IMR-90 (cell line): Measurements from ENCODE around the gene FMOD. TPM values are rescaled to one million over a fixed set of nuclear protein-coding genes. Genes with fewer than 3 reads are reported as not detected.

Experiments used
- ATAC-seq: fragments of 200-7000 bp; cut with Tn5 transposase; 2 replicates; pipeline ENCODE4 v1.9.1; 2020; ENCODE audit warnings: low read depth, mild to moderate bottlenecking, moderate library complexity
- BruUV-seq: library from RNA; stranded (reverse); fragments of 400-500 nt; replicated peaks from 2 replicates; lab custom pipeline; 2021; lab: Mats Ljungman, UMichigan
- CTCF ChIA-PET: fragments of 300-600 bp; formaldehyde crosslinking; extraction: SDS; loops from one replicate; lab custom pipeline; 2021; ENCODE audit warnings: antibody characterized with exemption; lab: Yijun Ruan, JAX
- POLR2A ChIA-PET: fragments of 300-600 bp; sonication (Branson Sonifier 250); formaldehyde crosslinking; loops from one replicate; lab custom pipeline; 2022; ENCODE audit warnings: antibody characterized with exemption; ENCODE audit not compliant: unreplicated experiment; lab: Charles Lee
- DNase-seq: peaks from one replicate; pipeline ENCODE4 v3.0.0; 2013
- H2AFZ ChIP-seq: replicated peaks from 2 replicates; pipeline ENCODE3; 2013; ENCODE audit warnings: low read length, mild to moderate bottlenecking; ENCODE audit not compliant: poor library complexity
- H2AK5ac ChIP-seq: 2 replicates; pipeline ENCODE4 v1.6.1; 2013; ENCODE audit warnings: low read depth, low read length, inconsistent platforms
- H2AK9ac ChIP-seq: replicated peaks from 2 replicates; pipeline ENCODE3; 2013; ENCODE audit warnings: mild to moderate bottlenecking, low read depth, low read length, moderate library complexity; ENCODE audit not compliant: poor library complexity
- H2BK120ac ChIP-seq: 2 replicates; pipeline ENCODE4 v1.6.1; 2013; ENCODE audit warnings: low read depth, low read length, inconsistent platforms
- H2BK15ac ChIP-seq: 3 replicates; pipeline ENCODE4 v1.6.1; 2013; ENCODE audit warnings: low read depth, low read length, inconsistent platforms
- H2BK20ac ChIP-seq: 2 replicates; pipeline ENCODE4 v1.6.1; 2013; ENCODE audit warnings: low read depth, mild to moderate bottlenecking, inconsistent platforms, low read length, moderate library complexity
- H2BK5ac ChIP-seq: 2 replicates; pipeline ENCODE4 v1.6.1; 2013; ENCODE audit warnings: mild to moderate bottlenecking, low read depth, low read length, inconsistent platforms; ENCODE audit not compliant: poor library complexity, severe bottlenecking
- H3K14ac ChIP-seq: replicated peaks from 2 replicates; pipeline ENCODE4 v1.6.1; 2013; ENCODE audit warnings: low read depth, low read length, inconsistent platforms
- H3K18ac ChIP-seq: 2 replicates; pipeline ENCODE4 v1.6.1; 2013; ENCODE audit warnings: low read depth, low read length, control low read depth
- H3K23ac ChIP-seq: 2 replicates; pipeline ENCODE4 v1.6.1; 2013; ENCODE audit warnings: low read depth, low read length, inconsistent platforms
- H3K27ac ChIP-seq: 2 replicates; pipeline ENCODE4 v1.5.1; 2013; ENCODE audit warnings: mild to moderate bottlenecking, control low read depth, low read length; ENCODE audit not compliant: insufficient read depth
- H3K27me3 ChIP-seq: 2 replicates; pipeline ENCODE4 v1.6.1; 2013; ENCODE audit warnings: low read length; ENCODE audit not compliant: control insufficient read depth, insufficient read depth
- H3K36me3 ChIP-seq: 2 replicates; pipeline ENCODE4 v1.6.1; 2013; ENCODE audit warnings: low read length, mixed read lengths; ENCODE audit not compliant: control insufficient read depth, insufficient read depth
- H3K4ac ChIP-seq: 2 replicates; pipeline ENCODE4 v1.6.1; 2013; ENCODE audit warnings: low read depth, low read length, inconsistent platforms
- H3K4me1 ChIP-seq: 2 replicates; pipeline ENCODE4 v1.6.1; 2013; ENCODE audit warnings: low read length, mixed read lengths; ENCODE audit not compliant: control insufficient read depth, insufficient read depth
- H3K4me2 ChIP-seq: 2 replicates; pipeline ENCODE4 v1.6.1; 2013; ENCODE audit warnings: low read depth, mild to moderate bottlenecking, control low read depth, low read length, moderate library complexity
- H3K4me3 ChIP-seq: 2 replicates; pipeline ENCODE4 v1.5.1; 2013; ENCODE audit warnings: low read depth, mild to moderate bottlenecking, control low read depth, low read length, moderate library complexity; ENCODE audit not compliant: insufficient read depth
- H3K56ac ChIP-seq: 2 replicates; pipeline ENCODE4 v1.6.1; 2013; ENCODE audit warnings: low read length, inconsistent platforms; ENCODE audit not compliant: insufficient read depth; ENCODE audit errors: extremely low read depth
- H3K79me1 ChIP-seq, 2 experiments: 2 replicates each; pipeline ENCODE4 v1.6.1; 2013; ENCODE audit warnings: low read length in 2 of 2, inconsistent platforms in 1 of 2, low read depth in 1 of 2
- H3K9ac ChIP-seq: 2 replicates; pipeline ENCODE4 v1.6.1; 2013; ENCODE audit warnings: low read depth, low read length, control low read depth
- H3K9me1 ChIP-seq: 2 replicates; pipeline ENCODE4 v1.6.1; 2013; ENCODE audit warnings: low read length, inconsistent platforms; ENCODE audit not compliant: insufficient read depth
- H3K9me3 ChIP-seq: 2 replicates; pipeline ENCODE4 v1.6.1; 2013; ENCODE audit warnings: low read length; ENCODE audit not compliant: control insufficient read depth, insufficient read depth
- H4K20me1 ChIP-seq: 2 replicates; pipeline ENCODE4 v1.6.1; 2013; ENCODE audit warnings: low read length, inconsistent platforms; ENCODE audit not compliant: insufficient read depth
- H4K5ac ChIP-seq: 2 replicates; pipeline ENCODE4 v1.6.1; 2013; ENCODE audit warnings: mild to moderate bottlenecking, low read depth, low read length, control low read depth
- H4K8ac ChIP-seq, 2 experiments: 2 replicates each; pipeline ENCODE4 v1.6.1; 2013; ENCODE audit warnings: low read depth in 2 of 2, low read length in 2 of 2, control low read depth in 1 of 2, inconsistent platforms in 1 of 2
- H4K91ac ChIP-seq: 2 replicates; pipeline ENCODE4 v1.6.1; 2013; ENCODE audit warnings: low read depth, low read length, inconsistent platforms; ENCODE audit not compliant: insufficient read depth
- CHD1 ChIP-seq: IDR thresholded peaks from 2 replicates; pipeline ENCODE4 v1.6.1; 2012; ENCODE audit warnings: low read depth, low read length, improper control_type of control experiment
- MXI1 ChIP-seq: IDR thresholded peaks from 2 replicates; pipeline ENCODE4 v1.6.1; 2012; ENCODE audit warnings: low read depth, mild to moderate bottlenecking, low read length, moderate library complexity, borderline replicate concordance
- RAD21 ChIP-seq: IDR thresholded peaks from 2 replicates; pipeline ENCODE4 v1.6.1; 2012; ENCODE audit warnings: low read length, improper control_type of control experiment
- WGBS, 2 experiments: methylation state at CpG; one replicate each; pipeline versions ENCODE4 v1.1.5 to v1.1.7; 2013; ENCODE audit warnings: missing lambda C conversion rate in 2 of 2; ENCODE audit not compliant: insufficient read length in 1 of 2; ENCODE audit errors: extremely low coverage in 2 of 2; 5-methylcytosine and 5-hydroxymethylcytosine counted together
- dilution Hi-C: fragments of 300-500 bp; cut with HindIII; formaldehyde crosslinking; loops from one replicate; pipeline ENCODE4 v1.14.3; 2018; ENCODE audit warnings: low sequenced_read_pairs; ENCODE audit not compliant: unreplicated experiment
- in situ Hi-C: fragments of 300-500 bp; cut with MboI; formaldehyde crosslinking; loops from 3 replicates; pipeline ENCODE4 v1.14.3; 2019; ENCODE audit warnings: low sequenced_read_pairs, inconsistent platforms, mixed read lengths
- intact Hi-C: fragments of 100-400 bp; cut with micrococcal nuclease; formaldehyde crosslinking; loops from 2 replicates; pipeline ENCODE4 v1.10.0; 2022
- polyA plus RNA-seq, 3 experiments: library from polyadenylated mRNA; depleted of rRNA; stranded (reverse); fragments of >200 nt; gene quantifications; 2 replicates each; pipeline ENCODE4 v1.2.3, GENCODE V29; 2012; ENCODE audit warnings: low replicate concordance in 1 of 3
- total RNA-seq: library from RNA; depleted of rRNA; stranded (reverse); fragments of >200 nt; gene quantifications from 2 replicates; pipeline ENCODE4 v1.2.3, GENCODE V29; 2012
- TF ChIP-seq, protein P1 (sequence below): fragments of 150-350 bp; IDR thresholded peaks from 2 replicates; pipeline ENCODE4 v1.6.1; 2017; ENCODE audit warnings: mild to moderate bottlenecking, antibody characterized with exemption, low read length, low read depth
- TF ChIP-seq, protein P2 (sequence below): fragments of 150-350 bp; IDR thresholded peaks from 2 replicates; pipeline ENCODE4 v1.6.1; 2016; ENCODE audit warnings: low read depth, mild to moderate bottlenecking, low read length, moderate library complexity, borderline replicate concordance

Gene FMOD
- total and polyA plus RNA-seq, 2 of the 4 experiments (the other 2 are of a cell fraction), result 0.18 to 2.7 TPM

DNA sequence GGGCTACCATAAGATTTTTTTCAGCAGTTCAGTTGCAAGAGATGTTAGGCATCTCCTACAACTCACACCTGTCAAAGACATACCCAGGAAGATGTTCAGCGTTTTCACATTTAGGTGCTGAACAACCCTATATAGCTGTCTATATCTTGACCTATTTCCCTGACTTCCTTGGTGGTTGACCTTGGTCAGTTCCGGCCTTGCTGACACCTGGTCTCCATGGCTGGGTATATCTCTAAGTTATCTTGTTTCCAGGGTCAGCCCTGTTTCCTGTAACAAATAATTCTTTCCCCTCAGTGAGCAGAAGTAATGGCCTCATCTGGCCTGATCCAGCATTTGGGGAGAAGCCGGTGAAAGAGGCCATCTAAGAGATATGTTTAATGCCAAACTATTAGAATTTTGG is 48.0 kb downstream of the FMOD start:
- H3K56ac ChIP-seq, result no peak overlapping the region
- POLR2A ChIA-PET, result no interaction called here
- no peak overlapping the region for H3K4me2 ChIP-seq
- H4K91ac ChIP-seq, result no peak overlapping the region
- WGBS, 2 experiments, result no CpG with 5 or more reads among the region's 3 CpGs
- no peak overlapping the region for H3K27ac ChIP-seq
- H2AK5ac ChIP-seq, result no peak overlapping the region
- no peak overlapping the region for H3K4ac ChIP-seq
- H2BK20ac ChIP-seq, result no peak overlapping the region
- no peak overlapping the region for H3K4me3 ChIP-seq
- DNase-seq, result no peak
- dilution Hi-C loops (no loop called here), in situ Hi-C loops (no loop called here), intact Hi-C loops (no loop called here)
- H4K5ac ChIP-seq, result no peak overlapping the region
- no peak overlapping the region for H2BK5ac ChIP-seq
- H3K23ac ChIP-seq, result no peak overlapping the region
- CTCF ChIA-PET, result no interaction called here
- ATAC-seq, result no peak
- TF ChIP-seq CHD1, result no peak
- TF ChIP-seq, protein P1, sequence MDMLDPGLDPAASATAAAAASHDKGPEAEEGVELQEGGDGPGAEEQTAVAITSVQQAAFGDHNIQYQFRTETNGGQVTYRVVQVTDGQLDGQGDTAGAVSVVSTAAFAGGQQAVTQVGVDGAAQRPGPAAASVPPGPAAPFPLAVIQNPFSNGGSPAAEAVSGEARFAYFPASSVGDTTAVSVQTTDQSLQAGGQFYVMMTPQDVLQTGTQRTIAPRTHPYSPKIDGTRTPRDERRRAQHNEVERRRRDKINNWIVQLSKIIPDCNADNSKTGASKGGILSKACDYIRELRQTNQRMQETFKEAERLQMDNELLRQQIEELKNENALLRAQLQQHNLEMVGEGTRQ, result no peak
- no peak for TF ChIP-seq RAD21
- TF ChIP-seq MXI1, result no peak
- TF ChIP-seq, protein P2, sequence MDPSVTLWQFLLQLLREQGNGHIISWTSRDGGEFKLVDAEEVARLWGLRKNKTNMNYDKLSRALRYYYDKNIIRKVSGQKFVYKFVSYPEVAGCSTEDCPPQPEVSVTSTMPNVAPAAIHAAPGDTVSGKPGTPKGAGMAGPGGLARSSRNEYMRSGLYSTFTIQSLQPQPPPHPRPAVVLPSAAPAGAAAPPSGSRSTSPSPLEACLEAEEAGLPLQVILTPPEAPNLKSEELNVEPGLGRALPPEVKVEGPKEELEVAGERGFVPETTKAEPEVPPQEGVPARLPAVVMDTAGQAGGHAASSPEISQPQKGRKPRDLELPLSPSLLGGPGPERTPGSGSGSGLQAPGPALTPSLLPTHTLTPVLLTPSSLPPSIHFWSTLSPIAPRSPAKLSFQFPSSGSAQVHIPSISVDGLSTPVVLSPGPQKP, result no peak
- H3K14ac ChIP-seq, result no peak overlapping the region
- H2AFZ ChIP-seq, result no peak overlapping the region
- peaks cover 7% of the 10 kb centered on the region for H3K4me1 ChIP-seq
- H3K9me1 ChIP-seq, result no peaks in the 10 kb centered on the region
- H2BK15ac ChIP-seq, result no peak overlapping the region
- no TSS peak for BruUV-seq
- H3K79me1 ChIP-seq, result peaks cover 8 to 24% of the 10 kb centered on the region in 2 experiments; a peak in 2 of 4 replicates
- H4K20me1 ChIP-seq, result peaks cover 15% of the 10 kb centered on the region; the same call in 1 of the 2 replicates
- no peak overlapping the region for H2AK9ac ChIP-seq
- H3K9me3 ChIP-seq, result no peaks in the 10 kb centered on the region
- peaks cover 9% of the 10 kb centered on the region; the same call in 1 of the 2 replicates for H3K36me3 ChIP-seq
- H3K9ac ChIP-seq, result no peak overlapping the region
- no peak overlapping the region for H4K8ac ChIP-seq
- peaks cover 24% of the 10 kb centered on the region for H3K27me3 ChIP-seq
- no peak overlapping the region for H2BK120ac ChIP-seq
- H3K18ac ChIP-seq, result no peak overlapping the region
